HCT116 (cell line): ENCODE data around the gene GKAP1. TPM values are rescaled to one million over a fixed set of nuclear protein-coding genes. Genes with fewer than 3 reads are reported as not detected.
A peak's percentile ranks its signal among the peaks of the same experiment; 100 is the strongest.
"Not testable (repeated sequence)": the region's sequence is repeated elsewhere in the genome, so short reads cannot be mapped to it uniquely, and the experiment has no call there.

Experiments
- ATAC-seq: fragments of 200-7000 bp; cut with Tn5 transposase; 2 replicates; pipeline ENCODE4 v1.9.1; 2020; ENCODE audit warnings: mild to moderate bottlenecking, moderate library complexity
- BruUV-seq: library from RNA; stranded (reverse); fragments of 400-500 nt; replicated peaks from 2 replicates; lab custom pipeline; 2021; lab: Mats Ljungman, UMichigan
- CTCF ChIA-PET: fragments of 300-600 bp; sonication (Branson Sonifier 250); formaldehyde crosslinking; loops from one replicate; lab custom pipeline; 2021; ENCODE audit warnings: antibody characterized with exemption; lab: Charles Lee
- POLR2A ChIA-PET: fragments of 300-600, 350-600 bp; sonication (Branson Sonifier 250); formaldehyde crosslinking; loops from one replicate; lab custom pipeline; 2021; ENCODE audit warnings: antibody characterized with exemption; lab: Charles Lee
- RAD21 ChIA-PET, 2 experiments: fragments of 300-600 bp; sonication (Branson Sonifier 250); formaldehyde crosslinking; loops; one replicate each; lab custom pipeline; 2023; ENCODE audit warnings: low total read pairs in 2 of 2; ENCODE audit not compliant: uncharacterized antibody in 2 of 2, unreplicated experiment in 2 of 2, low non-redundant PET in 1 of 2; lab: Charles Lee
- DNase-seq: peaks from one replicate; pipeline ENCODE4 v3.0.0-alpha.2; 2010; ENCODE audit warnings: low read depth, low spot score
- H2AFZ ChIP-seq: fragments of 200-600 bp; shearing (Covaris generic), sonication (generic); 2 replicates; pipeline ENCODE4 v1.6.1; 2017; ENCODE audit warnings: low read depth, mixed run types, mixed read lengths, antibody characterized with exemption, low read length; ENCODE audit not compliant: poor library complexity, severe bottlenecking
- H3K27ac ChIP-seq: 2 replicates; pipeline ENCODE4 v1.5.1; 2012; ENCODE audit warnings: low read depth, low read length
- H3K27me3 ChIP-seq: fragments of 200-600 bp; sonication (generic); 2 replicates; pipeline ENCODE4 v1.6.1; 2016; ENCODE audit warnings: mixed run types, low read length, mixed read lengths; ENCODE audit not compliant: insufficient read depth
- H3K36me3 ChIP-seq, 2 experiments: fragments of 200-500 bp in 1 of 2; fragments of 200-600 bp in 1 of 2; sonication (Bioruptor generic) in 1 of 2; sonication (generic) in 1 of 2; 2 replicates each; pipeline versions ENCODE4 v1.5.1 to v1.6.1; 2014 to 2016; ENCODE audit warnings: low read length in 2 of 2, inconsistent platforms in 1 of 2, mixed read lengths in 1 of 2, mixed run types in 1 of 2; ENCODE audit not compliant: insufficient read depth in 2 of 2, control insufficient read depth in 1 of 2
- H3K4me1 ChIP-seq, 2 experiments: fragments of 200-600 bp in 1 of 2; sonication (generic) in 1 of 2; 2 replicates each; pipeline versions ENCODE4 v1.5.1 to v1.6.1; 2012 to 2017; ENCODE audit warnings: low read length in 2 of 2, inconsistent platforms in 1 of 2, mild to moderate bottlenecking in 1 of 2, mixed read lengths in 1 of 2, mixed run types in 1 of 2, moderate library complexity in 1 of 2; ENCODE audit not compliant: insufficient read depth in 2 of 2, control insufficient read depth in 1 of 2
- H3K4me2 ChIP-seq: fragments of 200-600 bp; sonication (generic); 2 replicates; pipeline ENCODE4 v1.6.1; 2017; ENCODE audit warnings: mixed run types, low read length, mixed read lengths
- H3K4me3 ChIP-seq, 2 experiments: fragments of 200-600 bp in 1 of 2; sonication (generic) in 1 of 2; replicated peaks in 1 of 2; 2 replicates each; pipeline ENCODE4 v1.5.1; 2011 to 2016; ENCODE audit warnings: low read length in 2 of 2, control low read depth in 1 of 2, low read depth in 1 of 2, mild to moderate bottlenecking in 1 of 2, mixed read lengths in 1 of 2, mixed run types in 1 of 2
- H3K79me2 ChIP-seq: fragments of 200-600 bp; sonication (generic); 2 replicates; pipeline ENCODE4 v1.6.1; 2017; ENCODE audit warnings: mild to moderate bottlenecking, mixed run types, low read length, moderate library complexity, mixed read lengths; ENCODE audit not compliant: insufficient read depth
- H3K9ac ChIP-seq: fragments of 200-600 bp; sonication (generic); 2 replicates; pipeline ENCODE4 v1.6.1; 2016; ENCODE audit warnings: low read length, mixed read lengths
- H3K9me2 ChIP-seq: fragments of 200-600 bp; sonication (generic), shearing (Covaris generic); 2 replicates; pipeline ENCODE4 v1.6.1; 2017; ENCODE audit warnings: mixed run types, mild to moderate bottlenecking, moderate library complexity; ENCODE audit not compliant: insufficient read depth
- H3K9me3 ChIP-seq, 2 experiments: fragments of 200-500 bp in 1 of 2; fragments of 200-600 bp in 1 of 2; sonication (Bioruptor generic) in 1 of 2; sonication (generic) in 1 of 2; 2 replicates each; pipeline ENCODE4 v1.6.1; 2014 to 2017; ENCODE audit warnings: low read length in 2 of 2, mixed read lengths in 2 of 2, inconsistent platforms in 1 of 2, low read depth in 1 of 2, mild to moderate bottlenecking in 1 of 2, mixed run types in 1 of 2, moderate library complexity in 1 of 2; ENCODE audit not compliant: control insufficient read depth in 1 of 2, insufficient read depth in 1 of 2
- H4K20me1 ChIP-seq: fragments of 200-600 bp; sonication (generic), shearing (Covaris generic); 2 replicates; pipeline ENCODE4 v1.6.1; 2017; ENCODE audit warnings: mixed run types, mild to moderate bottlenecking, moderate library complexity; ENCODE audit not compliant: insufficient read depth
- CTCF ChIP-seq, 3 experiments: fragments of 200-600 bp in 1 of 3; sonication (generic) in 1 of 3; IDR thresholded peaks in 2 of 3; conservative IDR thresholded peaks in 1 of 3; 2 replicates each; pipeline ENCODE4 v1.5.1; 2012 to 2017; ENCODE audit warnings: low read depth in 2 of 3, low read length in 2 of 3, antibody characterized with exemption in 1 of 3, borderline replicate concordance in 1 of 3, control low read depth in 1 of 3, mild to moderate bottlenecking in 1 of 3, mixed read lengths in 1 of 3, mixed run types in 1 of 3, moderate library complexity in 1 of 3; ENCODE audit not compliant: insufficient read depth in 1 of 3
- EZH2phosphoT487 ChIP-seq: fragments of 200-600 bp; IDR thresholded peaks from 2 replicates; pipeline ENCODE4 v1.6.1; 2018; ENCODE audit warnings: antibody characterized with exemption, borderline replicate concordance
- JUND ChIP-seq: IDR thresholded peaks from 2 replicates; pipeline ENCODE4 v1.6.1; 2012
- SRF ChIP-seq: IDR thresholded peaks from 2 replicates; pipeline ENCODE4 v1.6.1; 2012; ENCODE audit warnings: low read depth
- intact Hi-C: fragments of 100-400 bp; cut with micrococcal nuclease; formaldehyde crosslinking; loops from 2 replicates; pipeline ENCODE4 v1.10.0; 2022
- total RNA-seq: library from RNA; stranded (reverse); gene quantifications from one replicate; pipeline ENCODE4 v1.2.1, GENCODE V29; 2021; ENCODE audit not compliant: unreplicated experiment

GKAP1 gene
- total RNA-seq, 1 experiment from 2014 or later = 6.8 TPM

GRCh38 chr9:83803941-83804340, 13.6 kb downstream of the GKAP1 start:
- BruUV-seq = not testable (repeated sequence)

GRCh38 chr9:83800236-83801033, 17.1 kb downstream of the GKAP1 start:
- H3K79me2 ChIP-seq = no peaks in the 10 kb centered on the region
- no peaks in the 10 kb centered on the region for H3K27me3 ChIP-seq
- no peak for ATAC-seq
- POLR2A ChIA-PET = no interaction called here
- BruUV-seq = no TSS peak
- no peak overlapping the region for H2AFZ ChIP-seq
- H3K4me1 ChIP-seq = peaks cover 5 to 14% of the 10 kb centered on the region in 2 experiments; a peak in 3 of 4 replicates
- no peaks in the 10 kb centered on the region for H3K36me3 ChIP-seq
- H3K4me3 ChIP-seq = no peak overlapping the region
- H3K9me3 ChIP-seq = no peaks in the 10 kb centered on the region
- no peak for DNase-seq
- RAD21 ChIA-PET = no interaction called here
- H3K27ac ChIP-seq = no peak overlapping the region
- H3K9ac ChIP-seq = no peak overlapping the region
- intact Hi-C loops = no loop called here
- H4K20me1 ChIP-seq = no peaks in the 10 kb centered on the region
- H3K9me2 ChIP-seq = no peaks in the 10 kb centered on the region
- peak overlapping the region; percentile 23; the same call in 1 of the 2 replicates for H3K4me2 ChIP-seq
- no peak for TF ChIP-seq CTCF (IDR thresholded peaks at IDR 0.05 in 2 of 3, conservative IDR thresholded peaks at IDR 0.05 in 1 of 3; ENCODE audit: borderline replicate concordance in 1 of 3, insufficient read depth in 1 of 3, low read depth in 2 of 3, low read length in 2 of 3)
- no peak for TF ChIP-seq SRF
- TF ChIP-seq JUND = no peak
- no peak for TF ChIP-seq EZH2phosphoT487
- CTCF ChIA-PET = no interaction called here

More at GRCh38 chr9:83803941-83804340, 13.6 kb downstream of the GKAP1 start:
- DNase-seq, H4K20me1 ChIP-seq, H3K9ac ChIP-seq, H3K36me3 ChIP-seq, ATAC-seq, H3K9me3 ChIP-seq, H3K4me3 ChIP-seq, RAD21 ChIA-PET, H2AFZ ChIP-seq, H3K4me2 ChIP-seq, POLR2A ChIA-PET, H3K9me2 ChIP-seq, H3K27me3 ChIP-seq, intact Hi-C loops, H3K27ac ChIP-seq, CTCF ChIA-PET, H3K79me2 ChIP-seq: not testable (repeated sequence)
- peaks cover 5 to 14% of the 10 kb centered on the region in 2 experiments; a peak in 3 of 4 replicates for H3K4me1 ChIP-seq
